ENCODE data around the gene NSUN5.
"Not testable (repeated sequence)": the region's sequence is repeated elsewhere in the genome, so short reads cannot be mapped to it uniquely, and the experiment has no call there.

The NSUN5 gene

GRCh38 chr7:73325424-73325823 is 16.8 kb upstream of the NSUN5 start:
- not testable (repeated sequence) for DNase-seq (ENCODE audit: low read depth)

- peak; percentile 7 for DNase-seq (ENCODE audit: low read depth)
Observed at GRCh38 chr7:73324081-73324845, 15.6 kb upstream of the NSUN5 start.

- DNase-seq (ENCODE audit: low read depth), result not testable (repeated sequence)
Observed at GRCh38 chr7:73323434-73324080, 14.9 kb upstream of the NSUN5 start.

- not testable (repeated sequence) for DNase-seq (ENCODE audit: low read depth)
Observed at GRCh38 chr7:73320009-73320408, 11.4 kb upstream of the NSUN5 start.

DNA sequence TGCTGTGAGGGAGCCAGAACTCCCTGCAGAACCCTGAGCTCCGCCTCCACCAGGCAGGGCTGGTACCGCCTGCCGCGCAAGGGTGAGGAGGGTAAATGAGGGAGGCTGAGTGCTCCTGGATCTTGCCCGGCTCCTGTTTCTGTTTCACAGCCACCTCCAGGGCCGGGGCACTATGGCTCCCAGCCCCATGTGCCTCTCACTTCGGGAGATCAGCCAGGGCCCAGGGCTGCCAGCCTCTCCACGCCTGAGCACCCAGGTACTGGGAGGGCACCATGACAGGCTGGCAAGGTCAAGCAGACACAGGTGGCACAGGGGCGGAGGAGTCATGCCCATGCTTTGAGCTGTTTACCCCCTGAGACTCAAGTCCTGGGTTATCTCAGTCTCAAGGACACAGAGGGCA is 10.9 kb upstream of the NSUN5 start:
- DNase-seq (ENCODE audit: low read depth), result not testable (repeated sequence)

DNA sequence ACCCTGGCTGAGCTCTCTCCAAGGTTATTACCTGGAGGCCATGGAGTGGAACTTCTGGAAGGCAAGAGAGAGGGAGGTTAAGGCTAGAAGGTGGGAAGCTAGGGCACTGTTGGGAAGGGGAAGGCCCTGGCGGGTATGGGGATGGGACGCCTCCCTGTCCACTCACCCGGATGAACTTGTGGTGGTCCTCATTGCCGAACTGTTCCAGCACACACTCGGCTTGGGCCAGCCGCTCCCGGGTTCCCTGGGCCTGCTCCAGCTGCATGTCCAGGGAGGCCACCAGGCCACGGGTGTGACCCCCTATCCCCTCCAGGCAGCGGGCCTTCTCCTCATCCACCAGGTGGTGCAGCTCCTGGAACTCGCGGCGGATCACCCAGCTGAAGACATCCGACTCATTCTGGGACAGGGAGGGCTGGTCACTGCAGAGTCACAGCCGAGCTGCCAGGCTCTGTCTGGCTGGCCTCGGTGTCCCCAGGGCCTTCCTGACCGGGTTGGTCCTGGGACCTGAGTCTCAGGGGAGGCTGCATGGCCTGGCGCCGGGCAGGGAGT is 10.1 kb upstream of the NSUN5 start:
- not testable (repeated sequence) for DNase-seq (ENCODE audit: low read depth)

- no peak for DNase-seq (ENCODE audit: low read depth)
Observed at GRCh38 chr7:73316521-73316920, 7.9 kb upstream of the NSUN5 start.

- DNase-seq (ENCODE audit: low read depth), result no peak
Observed at GRCh38 chr7:73314271-73314670, 5.6 kb upstream of the NSUN5 start.

- no peak for DNase-seq (ENCODE audit: low read depth)
Observed at GRCh38 chr7:73313521-73313906, 4.9 kb upstream of the NSUN5 start.

DNA sequence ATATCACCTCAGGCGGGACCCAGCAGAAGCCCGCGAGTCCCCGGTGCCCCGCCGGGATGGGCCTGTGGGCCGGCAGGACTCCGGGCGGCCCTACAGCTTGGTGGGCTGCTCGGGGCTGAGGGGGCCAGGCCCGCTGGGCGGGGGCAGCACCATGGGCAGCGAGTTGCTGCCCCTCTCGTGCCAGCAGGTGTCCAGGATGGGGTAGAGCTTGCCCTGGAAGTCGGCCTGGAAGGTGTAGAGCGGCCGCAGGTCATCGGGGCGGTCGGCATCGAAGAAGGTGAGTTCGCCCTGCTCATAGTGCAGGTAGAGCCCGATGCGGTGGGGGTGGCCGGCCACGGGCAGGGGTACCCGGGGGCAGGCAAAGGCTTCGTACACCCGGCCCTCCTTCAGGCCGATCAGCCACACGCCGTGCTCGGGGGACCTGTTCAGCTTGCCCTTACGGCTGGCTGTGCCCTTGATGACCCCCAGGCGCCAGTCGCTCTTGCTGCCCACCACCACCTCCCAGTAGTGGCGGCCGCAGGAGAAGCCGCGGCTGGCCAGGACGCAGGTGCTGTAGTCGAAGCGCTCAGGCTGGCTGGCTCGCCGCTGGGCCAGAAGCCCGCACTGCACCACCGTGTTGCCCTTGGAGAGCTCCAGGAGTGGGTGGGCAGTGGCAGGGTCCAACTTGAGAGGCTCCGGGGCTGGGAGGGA is 4.3 kb upstream of the NSUN5 start:
- no peak for DNase-seq (ENCODE audit: low read depth)

DNA sequence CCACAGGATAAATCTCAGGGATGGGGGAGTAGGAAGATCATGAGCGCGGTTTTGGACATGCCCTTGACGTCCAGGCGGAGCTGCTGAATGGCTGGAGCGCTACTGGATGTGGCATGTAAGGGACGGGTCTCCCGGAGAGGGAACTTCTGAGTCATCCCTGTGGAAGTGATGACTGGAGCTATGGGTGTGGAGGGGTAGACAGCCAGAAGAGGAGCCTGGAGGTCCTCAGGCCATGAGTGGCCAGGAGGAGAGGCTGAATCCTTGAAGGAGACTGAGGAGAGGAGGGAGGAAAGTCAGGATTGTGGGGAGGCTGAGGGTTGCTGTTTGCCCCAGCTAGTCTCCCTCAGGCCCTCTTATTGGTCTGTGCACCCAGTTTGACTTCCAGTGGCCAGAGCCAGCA is 2.8 kb upstream of the NSUN5 start:
- DNase-seq (ENCODE audit: low read depth), result not testable (repeated sequence)

DNA sequence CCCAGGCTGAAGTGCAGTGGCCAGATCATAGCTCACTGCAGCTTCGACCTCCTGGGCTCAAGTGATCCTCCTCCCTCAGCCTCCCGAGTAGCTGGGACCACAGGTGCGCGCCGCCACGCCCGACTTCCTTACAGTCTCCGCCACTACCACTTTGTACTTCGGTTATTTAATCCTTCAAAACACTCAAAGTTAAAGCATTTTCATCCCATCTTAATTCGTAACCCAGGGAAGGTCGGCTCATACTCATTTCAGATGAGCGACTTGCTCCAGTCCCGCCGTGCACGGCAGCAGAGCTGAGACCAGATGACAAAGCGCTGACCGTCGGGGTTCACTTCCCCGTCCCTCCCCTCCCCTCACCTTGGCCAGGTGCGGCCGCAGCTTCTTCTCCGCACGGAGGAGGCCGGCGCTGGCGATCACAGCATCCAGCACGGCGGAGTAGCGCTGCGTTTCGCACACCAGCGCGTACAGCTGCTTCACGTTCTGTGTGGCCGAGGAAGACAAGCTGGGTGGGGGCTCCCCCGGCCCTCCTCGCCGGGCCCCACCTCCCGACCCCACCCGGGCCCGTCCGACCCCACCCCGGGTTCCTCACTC is 457 bp downstream of the NSUN5 start:
- DNase-seq (ENCODE audit: low read depth), result no peak

- DNase-seq (ENCODE audit: low read depth), result no peak
Observed at GRCh38 chr7:73307436-73307835, 1.2 kb downstream of the NSUN5 start.

GRCh38 chr7:73304612-73305387 is 3.8 kb downstream of the NSUN5 start:
- not testable (repeated sequence) for DNase-seq (ENCODE audit: low read depth)

- DNase-seq (ENCODE audit: low read depth), result no peak
Observed at GRCh38 chr7:73304071-73304470, 4.6 kb downstream of the NSUN5 start.

DNA sequence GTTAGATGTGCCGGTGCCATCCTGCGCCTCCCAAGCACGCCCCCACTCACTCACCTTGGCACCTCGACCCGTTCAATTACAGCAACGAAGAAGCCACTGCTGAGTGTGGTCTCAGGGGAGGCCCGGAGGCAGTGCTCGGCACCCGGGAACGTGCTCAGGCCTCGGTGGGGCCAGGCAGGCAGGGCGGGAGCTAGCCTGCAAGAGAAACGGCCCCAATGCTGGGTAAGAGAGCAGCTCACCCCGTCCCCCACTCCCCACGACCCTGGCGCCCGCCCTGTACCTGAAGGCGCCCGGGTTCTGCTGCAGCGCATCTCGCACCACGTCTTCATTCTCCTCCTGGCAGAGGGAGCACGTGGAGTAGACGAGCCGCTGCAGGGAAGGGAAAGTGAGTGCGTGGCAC is 5.1 kb downstream of the NSUN5 start:
- DNase-seq (ENCODE audit: low read depth), result no peak

GRCh38 chr7:73302846-73303245 is 5.8 kb downstream of the NSUN5 start:
- not testable (repeated sequence) for DNase-seq (ENCODE audit: low read depth)

DNA sequence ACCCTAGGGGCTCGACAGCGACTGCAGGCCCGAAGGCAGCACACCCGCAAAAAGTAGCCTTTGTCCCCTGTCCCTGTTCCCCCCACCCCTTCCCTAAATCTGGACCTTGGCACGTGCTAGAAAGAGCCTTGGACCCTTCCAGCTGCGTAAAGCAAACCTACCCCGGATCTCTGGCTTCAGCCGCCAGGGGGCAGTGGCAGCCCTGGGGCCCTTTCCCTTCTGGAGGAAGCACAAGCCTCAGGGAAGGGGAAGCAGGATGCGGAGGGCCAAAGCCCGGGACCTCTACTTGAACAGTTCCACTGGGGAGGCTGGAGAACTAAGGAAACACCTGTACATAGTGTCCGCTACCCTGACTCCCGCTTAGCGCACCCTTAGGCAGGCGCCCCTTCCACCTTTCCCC is 7.5 kb downstream of the NSUN5 start:
- DNase-seq (ENCODE audit: low read depth), result not testable (repeated sequence)

DNA sequence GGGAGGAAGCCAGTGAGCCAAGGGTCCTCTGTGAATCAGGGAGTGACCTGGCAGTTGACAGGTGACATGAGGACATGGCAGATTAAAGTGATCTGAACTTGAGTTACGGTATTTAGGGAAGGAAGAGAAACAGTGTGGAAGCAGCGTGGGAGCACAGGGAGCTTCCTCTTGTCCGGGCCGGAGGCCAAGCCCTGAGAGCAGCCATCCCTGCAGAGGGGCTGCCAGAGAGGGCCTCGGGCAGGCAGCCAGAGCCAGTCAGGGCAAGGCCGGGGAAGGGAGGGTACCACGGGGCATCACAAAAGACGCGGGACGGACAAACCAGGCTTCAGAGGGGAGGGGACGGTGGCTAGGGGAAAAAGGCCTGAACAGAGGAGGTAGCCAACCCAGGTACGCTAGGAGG is 8.8 kb downstream of the NSUN5 start:
- not testable (repeated sequence) for DNase-seq (ENCODE audit: low read depth)

- not testable (repeated sequence) for DNase-seq (ENCODE audit: low read depth)
Observed at GRCh38 chr7:73297706-73298105, 10.9 kb downstream of the NSUN5 start.

DNA sequence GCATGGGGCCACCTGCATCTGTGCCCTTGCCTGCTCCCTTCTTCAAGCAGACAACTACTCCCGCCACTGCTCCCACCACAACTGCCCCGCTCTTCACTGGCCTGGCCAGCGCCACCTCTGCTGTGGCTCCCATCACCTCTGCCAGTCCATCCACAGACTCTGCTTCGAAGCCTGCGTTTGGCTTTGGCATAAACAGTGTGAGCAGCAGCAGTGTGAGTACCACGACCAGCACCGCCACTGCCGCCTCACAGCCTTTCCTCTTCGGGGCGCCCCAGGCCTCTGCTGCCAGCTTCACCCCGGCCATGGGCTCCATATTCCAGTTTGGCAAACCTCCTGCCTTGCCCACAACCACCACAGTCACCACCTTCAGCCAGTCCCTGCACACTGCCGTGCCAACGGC is 11.4 kb downstream of the NSUN5 start:
- DNase-seq (ENCODE audit: low read depth), result not testable (repeated sequence)

DNA sequence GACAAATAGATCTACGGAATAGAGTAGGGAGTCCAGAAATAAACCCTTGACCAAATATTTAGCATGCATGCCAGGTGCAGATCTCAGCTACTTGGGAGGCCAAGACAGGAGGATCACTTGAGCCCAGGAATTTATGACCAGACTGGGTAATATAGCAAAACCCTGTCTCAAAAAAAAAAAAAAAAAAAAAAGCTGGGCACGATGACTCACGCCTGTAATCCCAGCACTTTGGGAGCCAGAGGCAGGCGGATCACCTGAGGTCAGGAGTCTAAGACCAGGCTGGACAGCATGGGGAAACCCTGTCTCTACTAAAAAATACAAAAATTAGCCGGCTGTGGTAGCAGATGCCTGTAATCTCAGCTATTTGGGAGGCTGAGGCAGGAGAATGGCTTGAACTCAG is 31.4 kb downstream of the NSUN5 start:
- DNase-seq (ENCODE audit: low read depth), result not testable (repeated sequence)
